Ishikawa (cell line): Measurements from ENCODE around the gene TCF19.

Experiments used
- CEBPB ChIP-seq: IDR thresholded peaks from 2 replicates; pipeline ENCODE4 v1.6.1; 2012
- CREB1 ChIP-seq: IDR thresholded peaks from 2 replicates; pipeline ENCODE4 v1.6.1; 2012; ENCODE audit warnings: low read depth
- EGR1 ChIP-seq: IDR thresholded peaks from 2 replicates; pipeline ENCODE4 v1.6.1; 2012
- EP300 ChIP-seq: IDR thresholded peaks from 2 replicates; pipeline ENCODE4 v1.6.1; 2012; ENCODE audit warnings: borderline replicate concordance
- FOXM1 ChIP-seq: IDR thresholded peaks from 2 replicates; pipeline ENCODE4 v1.6.1; 2012; ENCODE audit warnings: low read depth, borderline replicate concordance
- NFIC ChIP-seq: IDR thresholded peaks from 2 replicates; pipeline ENCODE4 v1.6.1; 2012
- RAD21 ChIP-seq: IDR thresholded peaks from 2 replicates; pipeline ENCODE4 v1.6.1; 2012; ENCODE audit warnings: low read depth
- REST ChIP-seq: IDR thresholded peaks from 2 replicates; pipeline ENCODE4 v1.6.1; 2012; ENCODE audit warnings: low read depth, mild to moderate bottlenecking
- TAF1 ChIP-seq: IDR thresholded peaks from 2 replicates; pipeline ENCODE4 v1.6.1; 2012; ENCODE audit warnings: low read depth, mild to moderate bottlenecking
- TCF12 ChIP-seq: IDR thresholded peaks from 2 replicates; pipeline ENCODE4 v1.6.1; 2012; ENCODE audit warnings: low read depth
- TEAD4 ChIP-seq: IDR thresholded peaks from 2 replicates; pipeline ENCODE4 v1.6.1; 2012
- USF1 ChIP-seq: IDR thresholded peaks from 2 replicates; pipeline ENCODE4 v1.6.1; 2012
- YY1 ChIP-seq: IDR thresholded peaks from 2 replicates; pipeline ENCODE4 v1.6.1; 2012; ENCODE audit warnings: low read depth
- ZBTB7A ChIP-seq: IDR thresholded peaks from 2 replicates; pipeline ENCODE4 v1.6.1; 2012; ENCODE audit warnings: low read depth
- TF ChIP-seq, protein P1 (sequence below): IDR thresholded peaks from 2 replicates; pipeline ENCODE4 v1.6.1; 2012

TCF19 gene

GRCh38 chr6:31171931-31172905 is 13.8 kb downstream of the TCF19 start:
- TF ChIP-seq YY1: no peak
- no peak for TF ChIP-seq TAF1
- no peak for TF ChIP-seq EGR1
- TF ChIP-seq USF1: no peak
- no peak for TF ChIP-seq TEAD4
- no peak for TF ChIP-seq FOXM1
- no peak for TF ChIP-seq CEBPB
- TF ChIP-seq REST: no peak
- TF ChIP-seq, protein P1, sequence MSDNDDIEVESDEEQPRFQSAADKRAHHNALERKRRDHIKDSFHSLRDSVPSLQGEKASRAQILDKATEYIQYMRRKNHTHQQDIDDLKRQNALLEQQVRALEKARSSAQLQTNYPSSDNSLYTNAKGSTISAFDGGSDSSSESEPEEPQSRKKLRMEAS: no peak
- no peak for TF ChIP-seq TCF12
- no peak for TF ChIP-seq NFIC
- TF ChIP-seq CREB1: no peak
- TF ChIP-seq ZBTB7A: no peak

DNA sequence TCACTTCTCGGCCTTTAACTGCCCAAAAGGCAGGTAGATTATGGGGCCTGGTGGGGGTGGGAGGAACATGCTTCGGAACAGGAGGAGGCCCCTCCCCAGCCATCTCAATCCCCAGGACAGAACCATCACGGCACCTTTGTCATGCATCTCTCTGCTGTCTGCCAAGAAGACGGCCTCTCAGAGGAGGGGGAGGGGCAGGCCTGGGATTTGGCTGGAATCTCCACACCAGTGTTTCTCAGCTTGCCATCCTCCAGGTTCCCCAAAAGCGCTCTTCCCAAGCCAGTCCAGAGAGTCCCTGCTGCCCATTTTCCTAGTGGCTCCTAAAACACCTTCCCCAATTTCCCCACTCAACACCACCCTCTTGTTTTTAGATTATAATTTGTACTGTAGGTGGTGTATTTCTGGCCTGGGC is 14.6 kb downstream of the TCF19 start:
- TF ChIP-seq USF1 (no peak), RAD21 (no peak), CEBPB (no peak), TAF1 (no peak), TEAD4 (no peak), ZBTB7A (no peak), CREB1 (no peak), TCF12 (no peak), REST (no peak), EGR1 (no peak), EP300 (no peak), FOXM1 (no peak), YY1 (no peak), NFIC (no peak)
- TF ChIP-seq, protein P1: no peak

DNA sequence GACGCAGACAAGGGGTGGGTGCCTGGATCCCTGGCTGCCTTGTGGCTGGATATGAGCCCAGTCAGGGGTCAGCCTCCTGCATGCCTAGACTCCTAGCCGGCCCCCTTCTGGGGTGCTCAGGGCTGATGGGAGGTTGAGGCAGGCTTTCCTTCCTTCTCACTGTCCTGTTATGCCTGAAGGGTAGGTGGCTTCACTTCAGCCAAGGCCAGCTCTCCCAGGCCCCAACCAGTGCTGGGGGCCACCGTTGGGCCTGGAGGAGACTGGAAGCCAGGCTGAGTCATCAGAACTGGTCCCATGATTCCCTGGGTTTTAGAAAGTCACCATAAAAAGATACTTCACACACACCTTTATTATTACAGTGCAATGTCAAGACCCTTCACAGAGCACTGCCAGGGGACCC is 15.0 kb downstream of the TCF19 start:
- TF ChIP-seq, protein P1: no peak
- no peak for TF ChIP-seq YY1
- TF ChIP-seq CEBPB: no peak
- no peak for TF ChIP-seq REST
- TF ChIP-seq CREB1: no peak
- TF ChIP-seq EP300: no peak
- TF ChIP-seq FOXM1: no peak
- no peak for TF ChIP-seq TEAD4
- TF ChIP-seq ZBTB7A: no peak
- TF ChIP-seq TCF12: no peak
- no peak for TF ChIP-seq RAD21
- TF ChIP-seq USF1: no peak
- TF ChIP-seq NFIC: no peak
- no peak for TF ChIP-seq TAF1
- TF ChIP-seq EGR1: no peak
